Measurements from ENCODE around the gene EGLN3.

Gene EGLN3

DNA sequence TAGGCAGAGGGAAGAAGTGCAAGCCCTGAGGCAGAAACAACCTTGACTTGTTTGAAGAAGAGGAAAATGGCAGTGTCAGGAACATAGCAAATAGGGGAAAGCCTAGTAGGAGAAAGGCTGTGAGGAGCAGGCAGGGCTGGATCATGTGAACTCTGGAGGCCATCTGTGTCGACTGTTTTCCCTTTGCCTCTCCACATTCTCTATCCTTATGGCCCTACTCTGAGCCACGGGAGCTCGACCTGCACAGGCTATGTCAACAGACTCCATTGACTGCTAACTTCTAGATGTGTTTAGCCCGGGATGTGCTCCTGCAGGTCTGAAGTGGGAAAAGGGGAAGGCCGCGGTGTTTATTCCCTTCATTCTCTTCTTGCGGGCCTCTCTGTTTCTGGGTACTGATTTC, 35.2 kb downstream of the EGLN3 start:
- no peak for DNase-seq (ENCODE audit: extremely low read depth in 1 of 2, low read depth in 1 of 2)

- no peak for DNase-seq (ENCODE audit: extremely low read depth in 1 of 2, low read depth in 1 of 2)
Measured at GRCh38 chr14:33914676-33915516, 36.0 kb downstream of the EGLN3 start.

DNA sequence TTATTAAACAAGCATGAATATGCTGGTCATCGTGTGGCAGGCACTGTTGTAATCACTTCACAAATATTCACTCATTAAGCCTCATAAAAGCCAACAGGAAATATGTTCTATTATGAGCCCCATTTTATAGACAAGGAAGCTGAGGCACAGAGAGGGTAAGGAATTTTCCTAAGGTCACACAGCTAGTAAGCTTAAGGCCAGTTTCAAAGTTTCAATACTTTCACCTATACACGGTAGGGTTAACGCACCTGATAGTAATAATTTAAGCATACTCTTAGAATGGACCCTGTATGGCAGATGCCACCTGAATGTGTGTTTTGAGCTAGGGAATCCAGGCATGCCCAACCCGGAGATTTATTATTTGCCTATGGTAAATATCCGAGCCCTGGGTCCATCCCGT, 39.8 kb downstream of the EGLN3 start:
- no peak for DNase-seq (ENCODE audit: extremely low read depth in 1 of 2, low read depth in 1 of 2)

DNA sequence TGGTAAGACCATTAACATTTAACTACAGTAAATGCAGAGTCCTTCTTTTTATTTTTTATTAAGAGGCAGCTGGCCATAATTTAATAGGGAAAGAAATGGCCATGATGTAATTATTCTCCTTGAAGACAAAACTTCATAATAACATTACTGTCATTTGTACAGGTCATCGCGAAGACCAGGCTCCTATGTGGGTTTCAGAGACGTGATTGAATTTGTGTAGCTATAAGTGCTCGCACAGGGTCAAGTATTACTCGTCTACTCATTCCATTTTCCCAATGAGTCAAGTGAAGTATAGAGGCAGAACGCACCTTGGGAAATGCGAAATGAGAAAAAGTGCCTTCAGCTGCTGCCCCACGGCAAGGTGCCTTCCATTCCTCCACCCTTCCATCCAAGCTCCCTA, 40.4 kb downstream of the EGLN3 start:
- DNase-seq (ENCODE audit: extremely low read depth in 1 of 2, low read depth in 1 of 2), result no peak

DNA sequence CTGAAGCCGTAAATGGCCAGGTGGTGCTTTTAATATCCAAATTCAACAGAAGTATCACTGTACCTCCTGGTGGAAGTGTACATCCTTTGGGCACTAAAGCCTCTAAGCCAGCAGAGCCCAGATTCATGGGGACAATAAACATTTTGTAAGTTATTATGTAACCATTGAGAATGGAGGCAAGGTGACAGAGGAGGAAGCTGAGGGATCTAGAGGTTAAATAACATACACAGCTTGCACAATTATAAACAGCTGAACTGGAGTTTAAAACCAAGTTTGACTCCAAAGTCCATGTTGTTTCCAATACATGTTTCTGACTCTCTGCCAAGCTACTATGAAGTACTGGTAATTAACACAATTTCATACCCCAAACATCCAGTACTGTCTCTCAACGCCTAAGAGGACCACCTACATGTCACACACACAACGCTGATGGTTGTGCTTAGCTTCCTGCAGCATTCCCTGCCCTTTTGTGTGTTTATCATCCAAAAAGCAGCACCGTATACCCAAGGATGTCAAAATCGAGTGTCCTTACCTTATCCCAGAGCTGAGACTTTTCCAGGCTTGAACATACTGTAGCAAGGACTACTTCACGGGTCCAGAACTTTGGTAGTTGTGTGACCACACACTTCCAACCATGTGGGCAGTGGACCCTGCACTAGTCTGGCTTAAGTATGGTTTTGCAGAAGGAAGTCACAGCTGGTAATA, 41.3 kb downstream of the EGLN3 start:
- no peak for DNase-seq (ENCODE audit: extremely low read depth in 1 of 2, low read depth in 1 of 2)

DNA sequence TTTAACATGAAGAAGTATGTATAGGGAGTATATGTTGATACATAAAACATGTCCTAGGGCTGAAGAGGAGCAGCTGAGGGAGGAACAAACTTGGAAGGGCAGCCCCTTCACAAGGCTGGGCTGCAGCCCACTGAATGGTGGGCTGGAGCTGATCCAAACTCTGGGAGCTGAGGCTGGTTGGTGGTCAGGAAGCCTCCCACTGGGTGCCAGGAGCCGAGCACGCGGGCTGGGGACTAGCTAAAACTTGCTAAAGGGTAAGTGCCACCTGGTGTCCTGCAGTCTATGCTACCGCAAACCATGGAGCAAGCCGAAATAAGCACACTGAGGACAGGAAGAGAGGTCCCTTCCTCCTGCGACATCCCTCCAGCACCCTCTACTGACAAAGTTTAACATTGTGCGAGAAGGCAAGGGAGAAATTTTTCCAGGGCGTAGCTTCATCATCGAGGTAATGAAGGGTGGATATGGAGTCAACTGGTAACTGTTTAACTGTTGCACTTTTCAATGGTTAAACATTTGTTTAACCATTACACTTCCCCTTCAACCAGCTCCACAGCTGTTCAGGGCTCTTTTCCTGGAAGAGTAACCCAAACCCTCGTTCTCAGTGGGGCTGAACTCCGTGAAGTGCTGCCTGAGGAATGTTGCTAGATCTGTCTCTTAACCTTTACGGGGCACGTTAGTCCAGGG, 42.2 kb downstream of the EGLN3 start:
- no peak for DNase-seq (ENCODE audit: extremely low read depth in 1 of 2, low read depth in 1 of 2)

- no peak for DNase-seq (ENCODE audit: extremely low read depth in 1 of 2, low read depth in 1 of 2)
Measured at GRCh38 chr14:33906968-33907367, 43.9 kb downstream of the EGLN3 start.

DNA sequence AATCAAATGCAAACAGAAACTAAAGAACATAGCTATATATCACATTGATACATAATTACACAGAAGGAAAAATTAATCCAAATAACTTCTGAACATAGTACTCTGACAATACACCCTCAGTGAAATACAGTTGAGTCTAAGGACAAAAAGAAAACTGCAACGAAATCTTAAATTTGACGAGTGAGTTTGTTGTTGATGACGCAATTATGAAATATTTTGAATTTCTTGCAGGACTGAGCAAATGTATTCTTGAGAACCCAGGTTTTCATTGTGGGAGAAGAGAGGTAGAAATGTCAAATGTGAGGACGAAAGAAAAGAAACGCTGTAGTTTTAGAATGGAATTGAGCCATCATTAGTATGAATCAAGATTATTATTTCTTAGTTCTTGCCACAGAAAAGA, 46.3 kb downstream of the EGLN3 start:
- DNase-seq (ENCODE audit: extremely low read depth in 1 of 2, low read depth in 1 of 2), result no peak

- no peak for DNase-seq (ENCODE audit: extremely low read depth in 1 of 2, low read depth in 1 of 2)
Measured at GRCh38 chr14:33903369-33903768, 47.5 kb downstream of the EGLN3 start.

GRCh38 chr14:33902363-33902762, 48.5 kb downstream of the EGLN3 start:
- DNase-seq (ENCODE audit: extremely low read depth in 1 of 2, low read depth in 1 of 2), result no peak

DNA sequence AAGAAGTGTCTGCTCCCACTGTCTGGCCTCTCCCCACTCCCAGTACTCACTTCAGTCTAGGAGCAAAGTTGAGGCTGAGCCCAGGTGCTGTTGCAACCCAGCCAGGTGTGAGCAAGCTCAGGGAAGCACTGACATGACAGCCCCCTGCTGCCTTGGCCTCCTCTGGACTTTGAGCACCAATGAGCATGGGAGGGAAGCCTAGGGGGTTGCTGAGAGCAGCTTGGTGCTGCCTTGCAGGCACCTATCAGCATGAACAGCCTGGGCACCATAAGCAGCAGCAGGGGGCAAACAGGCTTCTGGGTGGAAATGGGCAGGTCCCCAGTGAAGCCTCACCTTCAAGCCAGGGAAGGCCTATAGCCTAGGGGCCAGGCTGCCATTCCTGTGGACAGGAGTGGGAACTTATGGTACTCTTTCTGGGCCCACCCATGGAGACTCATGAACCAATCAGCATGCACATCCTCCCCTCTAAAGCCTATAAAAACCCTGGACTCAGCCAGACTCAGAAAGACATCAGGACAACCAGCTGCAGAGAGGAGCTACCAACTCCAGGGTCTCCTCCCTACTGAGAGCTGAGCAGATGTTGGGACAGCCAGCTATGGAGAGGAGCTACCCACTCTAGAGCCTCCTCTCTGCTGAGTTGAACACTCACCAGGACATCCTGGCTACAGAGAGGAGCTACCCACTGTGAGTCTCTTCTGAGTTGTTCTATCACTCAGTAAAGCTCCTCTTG, 49.3 kb downstream of the EGLN3 start:
- DNase-seq (ENCODE audit: extremely low read depth in 1 of 2, low read depth in 1 of 2), result no peak

DNA sequence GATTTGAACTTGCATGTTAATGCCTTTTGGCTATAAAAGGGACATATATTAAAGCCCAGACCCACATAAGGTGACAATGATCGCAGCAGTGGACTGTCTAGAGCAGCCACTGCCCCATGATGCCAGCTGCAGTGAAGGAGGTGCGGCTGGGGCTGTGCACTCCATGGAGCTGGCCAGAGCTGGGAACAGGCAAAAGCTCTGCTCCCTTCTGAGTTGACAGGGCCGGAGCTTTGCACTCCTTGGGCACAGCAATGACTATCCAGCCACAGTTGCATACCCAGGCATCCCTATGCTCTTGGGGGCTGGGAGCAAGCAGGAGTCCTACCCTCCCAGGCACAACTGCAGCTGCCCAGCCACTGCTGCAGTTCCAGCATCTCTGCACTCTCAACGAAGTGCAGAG, 50.2 kb downstream of the EGLN3 start:
- DNase-seq (ENCODE audit: extremely low read depth in 1 of 2, low read depth in 1 of 2), result no peak

DNA sequence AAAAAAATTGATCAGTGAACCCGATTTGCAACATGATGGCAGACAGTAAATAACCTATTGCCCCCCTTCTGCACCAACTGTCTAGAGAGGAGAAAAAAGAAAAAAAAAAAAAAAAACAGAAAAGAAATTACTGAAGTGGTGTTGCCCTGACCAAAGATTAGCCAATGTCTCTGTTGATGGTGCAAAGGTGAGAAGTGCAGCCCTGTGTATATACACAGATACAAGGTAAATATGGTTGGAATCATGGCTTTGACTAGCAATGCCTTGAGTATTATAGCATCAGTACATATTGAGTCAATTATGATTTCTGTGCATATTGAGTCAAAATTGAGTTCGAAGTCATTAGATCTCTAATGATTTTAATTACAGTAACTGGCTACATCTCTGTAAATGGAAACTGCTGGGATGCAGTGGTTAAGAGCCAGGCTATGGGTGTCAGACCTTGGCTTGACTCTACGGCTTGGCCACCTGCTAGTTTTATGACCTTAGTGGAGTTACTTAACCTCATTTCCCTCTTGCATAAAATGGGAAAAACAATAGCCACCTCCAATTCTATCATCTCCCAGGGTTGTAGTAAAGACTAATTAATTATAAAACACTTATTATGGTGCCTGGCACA, 51.0 kb downstream of the EGLN3 start:
- no peak for DNase-seq (ENCODE audit: extremely low read depth in 1 of 2, low read depth in 1 of 2)

DNA sequence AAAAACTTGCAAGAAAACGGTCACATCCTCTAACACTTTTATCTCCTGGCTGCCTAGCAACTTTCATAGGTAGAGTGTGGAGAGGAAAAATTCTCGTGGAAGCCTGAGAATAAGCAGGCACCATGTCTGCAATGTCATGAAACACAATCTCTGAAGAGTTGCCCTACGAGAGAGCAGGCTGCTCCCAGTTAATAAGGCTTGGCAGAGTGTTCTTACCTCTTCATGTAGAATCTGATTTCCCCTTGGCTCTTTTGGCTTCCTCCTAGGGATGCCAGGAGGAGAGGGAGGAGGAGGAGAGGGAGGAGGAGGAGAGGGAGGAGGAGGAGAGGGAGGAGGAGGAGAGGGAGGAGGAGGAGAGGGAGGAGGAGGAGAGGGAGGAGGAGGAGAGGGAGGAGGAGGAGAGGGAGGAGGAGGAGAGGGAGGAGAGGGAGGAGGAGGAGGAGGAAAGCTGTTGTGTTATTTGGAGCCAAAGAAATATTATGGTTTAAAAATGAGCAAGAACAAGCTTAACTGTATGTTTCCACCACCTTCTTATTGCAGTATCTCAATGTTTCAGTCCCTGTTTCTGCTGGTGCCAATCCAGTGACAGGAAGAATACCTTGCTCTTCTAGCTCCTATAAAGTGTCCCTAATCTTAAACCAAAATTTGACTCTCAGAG, 52.9 kb downstream of the EGLN3 start:
- no peak for DNase-seq (ENCODE audit: extremely low read depth in 1 of 2, low read depth in 1 of 2)

DNA sequence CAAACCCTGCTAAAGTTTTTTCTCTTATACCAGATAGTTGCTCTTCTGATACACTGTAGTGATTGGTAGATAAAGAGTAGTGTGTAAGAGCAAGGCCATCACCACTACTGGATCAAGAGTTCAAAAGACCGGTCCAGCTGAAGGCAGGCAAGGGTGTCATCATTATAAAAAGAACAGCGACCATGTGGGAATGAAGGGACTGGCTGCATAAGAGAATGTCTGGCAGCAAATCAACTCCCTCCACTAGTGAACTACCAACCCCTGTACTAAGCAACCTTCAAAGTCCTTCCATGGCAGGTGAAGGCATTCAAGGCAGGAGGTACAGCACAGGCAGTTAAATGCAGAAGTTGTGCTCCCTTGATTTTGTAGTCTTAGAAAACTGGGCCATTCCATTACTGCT, 53.5 kb downstream of the EGLN3 start:
- DNase-seq (ENCODE audit: extremely low read depth in 1 of 2, low read depth in 1 of 2), result no peak

- no peak for DNase-seq (ENCODE audit: extremely low read depth in 1 of 2, low read depth in 1 of 2)
Measured at GRCh38 chr14:33894339-33894738, 56.5 kb downstream of the EGLN3 start.

GRCh38 chr14:33891700-33892099, 59.2 kb downstream of the EGLN3 start:
- DNase-seq (ENCODE audit: extremely low read depth in 1 of 2, low read depth in 1 of 2), result no peak

DNA sequence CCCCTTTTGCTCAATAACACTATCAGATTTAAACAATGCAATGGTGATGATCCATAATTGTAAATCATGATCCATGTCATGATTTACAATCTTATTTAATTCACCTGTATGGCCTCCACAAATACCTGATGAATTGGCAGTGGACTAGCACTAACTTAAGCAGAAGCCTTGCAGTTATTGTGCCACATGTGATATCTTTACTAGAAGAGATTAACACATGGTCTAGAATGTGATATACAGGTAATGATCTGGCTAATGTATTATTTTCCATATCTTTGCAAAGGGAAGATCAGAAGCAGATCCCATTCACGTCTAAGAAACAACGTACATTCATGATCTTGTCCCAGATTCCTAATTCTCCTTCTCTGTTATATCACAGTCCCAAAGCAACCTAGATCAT, 66.0 kb downstream of the EGLN3 start:
- no peak for DNase-seq (ENCODE audit: extremely low read depth in 1 of 2, low read depth in 1 of 2)

DNA sequence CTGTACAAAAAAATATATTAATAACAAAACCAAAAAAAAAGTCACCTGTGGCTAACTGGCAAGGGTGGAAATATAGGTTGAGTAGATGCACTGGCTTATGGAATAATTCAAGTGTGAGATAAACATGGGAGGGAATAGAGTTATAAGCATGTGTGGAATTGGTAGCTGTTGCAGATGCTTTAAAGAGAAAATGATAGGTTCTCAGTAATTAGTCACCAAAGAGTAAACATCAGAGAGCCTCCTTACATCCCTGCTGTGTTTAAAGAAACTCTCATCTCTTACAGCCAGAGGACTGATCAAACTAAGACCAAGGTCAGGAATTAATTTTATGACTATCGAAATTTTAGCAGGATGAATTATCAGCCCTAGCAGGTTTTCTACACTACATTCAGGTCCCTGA, 70.5 kb downstream of the EGLN3 start:
- no peak for DNase-seq (ENCODE audit: extremely low read depth in 1 of 2, low read depth in 1 of 2)

GRCh38 chr14:33879684-33880286, 71.1 kb downstream of the EGLN3 start:
- DNase-seq (ENCODE audit: extremely low read depth in 1 of 2, low read depth in 1 of 2), result no peak

All from activated CD8-positive, alpha-beta memory T cell treated with anti-CD3 and anti-CD28 coated beads for 1 hour (primary cell).